ENCODE measurements around the gene COL4A1.

The COL4A1 gene

GRCh38 chr13:110298505-110299282 is 8.3 kb downstream of the COL4A1 start:
- no peaks in the 10 kb centered on the region for H3K4me1 ChIP-seq (ENCODE audit: low read depth, poor library complexity, severe bottlenecking)
- H3K4me2 ChIP-seq, result no peak overlapping the region
- no peak overlapping the region for H3K9ac ChIP-seq

GRCh38 chr13:110297766-110298504 is 9.0 kb downstream of the COL4A1 start:
- Histone ChIP-seq H3K9ac (no peak overlapping the region), H3K4me1 (ENCODE audit: low read depth, poor library complexity, severe bottlenecking) (no peaks in the 10 kb centered on the region), H3K4me2 (no peak overlapping the region), H3K79me2 (ENCODE audit: insufficient read depth, low read depth) (no peaks in the 10 kb centered on the region), H2AFZ (ENCODE audit: low read depth) (no peak overlapping the region), H3K36me3 (ENCODE audit: insufficient read depth) (no peaks in the 10 kb centered on the region), H3K27ac (no peak overlapping the region), H3K27me3 (ENCODE audit: insufficient read depth, low read depth) (no peaks in the 10 kb centered on the region), H4K20me1 (ENCODE audit: insufficient read depth) (no peaks in the 10 kb centered on the region), H3K4me3 (IDR thresholded peaks at IDR 0.05; ENCODE audit: insufficient read depth, low read depth, low read length) (no peak overlapping the region)
- TF ChIP-seq CTCF (conservative IDR thresholded peaks at IDR 0.05; ENCODE audit: low read depth, low read length), result no peak

More at GRCh38 chr13:110298505-110299282, 8.3 kb downstream of the COL4A1 start:
- TF ChIP-seq CTCF (conservative IDR thresholded peaks at IDR 0.05; ENCODE audit: low read depth, low read length), result no peak
- no peaks in the 10 kb centered on the region for H4K20me1 ChIP-seq (ENCODE audit: insufficient read depth)
- H3K79me2 ChIP-seq (ENCODE audit: insufficient read depth, low read depth), result no peaks in the 10 kb centered on the region
- H3K4me3 ChIP-seq (IDR thresholded peaks at IDR 0.05; ENCODE audit: insufficient read depth, low read depth, low read length), result no peak overlapping the region
- H2AFZ ChIP-seq (ENCODE audit: low read depth), result no peak overlapping the region
- H3K27ac ChIP-seq, result no peak overlapping the region
- no peaks in the 10 kb centered on the region for H3K27me3 ChIP-seq (ENCODE audit: insufficient read depth, low read depth)
- H3K36me3 ChIP-seq (ENCODE audit: insufficient read depth), result no peaks in the 10 kb centered on the region

- no peak for TF ChIP-seq CTCF (conservative IDR thresholded peaks at IDR 0.05; ENCODE audit: low read depth, low read length)
- H3K4me3 ChIP-seq (IDR thresholded peaks at IDR 0.05; ENCODE audit: insufficient read depth, low read depth, low read length), result no peak overlapping the region
- no peak overlapping the region for H2AFZ ChIP-seq (ENCODE audit: low read depth)
- H3K36me3 ChIP-seq (ENCODE audit: insufficient read depth), result no peaks in the 10 kb centered on the region
- H3K27me3 ChIP-seq (ENCODE audit: insufficient read depth, low read depth), result no peaks in the 10 kb centered on the region
- no peak overlapping the region for H3K4me2 ChIP-seq
- no peaks in the 10 kb centered on the region for H3K79me2 ChIP-seq (ENCODE audit: insufficient read depth, low read depth)
- H3K27ac ChIP-seq, result no peak overlapping the region
- no peaks in the 10 kb centered on the region for H4K20me1 ChIP-seq (ENCODE audit: insufficient read depth)
- no peak overlapping the region for H3K9ac ChIP-seq
- H3K4me1 ChIP-seq (ENCODE audit: low read depth, poor library complexity, severe bottlenecking), result no peaks in the 10 kb centered on the region
Observed at GRCh38 chr13:110297011-110297410, 9.9 kb downstream of the COL4A1 start.

GRCh38 chr13:110294622-110295021 is 12.3 kb downstream of the COL4A1 start:
- no peak overlapping the region for H3K4me2 ChIP-seq
- H3K36me3 ChIP-seq (ENCODE audit: insufficient read depth), result no peaks in the 10 kb centered on the region
- no peaks in the 10 kb centered on the region for H3K79me2 ChIP-seq (ENCODE audit: insufficient read depth, low read depth)
- no peak overlapping the region for H3K9ac ChIP-seq
- H2AFZ ChIP-seq (ENCODE audit: low read depth), result no peak overlapping the region
- H3K27me3 ChIP-seq (ENCODE audit: insufficient read depth, low read depth), result no peaks in the 10 kb centered on the region
- H4K20me1 ChIP-seq (ENCODE audit: insufficient read depth), result no peaks in the 10 kb centered on the region
- no peak overlapping the region for H3K4me3 ChIP-seq (IDR thresholded peaks at IDR 0.05; ENCODE audit: insufficient read depth, low read depth, low read length)
- H3K27ac ChIP-seq, result no peak overlapping the region
- no peak for TF ChIP-seq CTCF (conservative IDR thresholded peaks at IDR 0.05; ENCODE audit: low read depth, low read length)
- no peaks in the 10 kb centered on the region for H3K4me1 ChIP-seq (ENCODE audit: low read depth, poor library complexity, severe bottlenecking)
